ENCODE measurements around the gene TMTC2.

GRCh38 chr12:83065562-83065961, 378.9 kb downstream of the TMTC2 start:
- TF ChIP-seq EZH2 (IDR thresholded peaks at IDR 0.05; ENCODE audit: insufficient read depth, poor library complexity, severe bottlenecking), result no peak
- no peak for TF ChIP-seq EZH2phosphoT487 (IDR thresholded peaks at IDR 0.05; ENCODE audit: insufficient read depth, low read depth)

Data from GM23248 (cell line).